ENCODE data around the gene TOP3B. TPM values are rescaled to one million over a fixed set of nuclear protein-coding genes. Genes with fewer than 3 reads are reported as not detected.

TOP3B gene
- total RNA-seq, 2 donors from 2014 or later, result 26.0 to 40.4 TPM

GRCh38 chr22:21931056-21931455 is 51.5 kb downstream of the TOP3B start:
- Histone ChIP-seq H3K27me3 (replicated peaks; ENCODE audit: insufficient read depth) (no peaks in the 10 kb centered on the region), H3K9me3 (no peaks in the 10 kb centered on the region), H3K4me1 (ENCODE audit: control insufficient read depth in 1 of 2, low read depth in 2 of 2) (peaks cover 0 to 2% of the 10 kb centered on the region in 2 donors), H3K4me3 (no peak overlapping the region), H3K27ac (no peak overlapping the region), H3K36me3 (peaks cover 50% of the 10 kb centered on the region)
- DNase-seq (ENCODE audit: low spot score) (no peak), ATAC-seq (ENCODE audit: insufficient number of reproducible peaks, low FRiP score, low read depth) (no peak)
- no peak for TF ChIP-seq CTCF (IDR thresholded peaks at IDR 0.05)

GRCh38 chr22:21929253-21929652 is 53.3 kb downstream of the TOP3B start:
- Histone ChIP-seq H3K9me3 (no peaks in the 10 kb centered on the region), H3K27me3 (replicated peaks; ENCODE audit: insufficient read depth) (no peaks in the 10 kb centered on the region), H3K36me3 (peaks cover 56% of the 10 kb centered on the region), H3K27ac (no peak overlapping the region), H3K4me1 (ENCODE audit: control insufficient read depth in 1 of 2, low read depth in 2 of 2) (no peaks in the 10 kb centered on the region), H3K4me3 (no peak overlapping the region)
- TF ChIP-seq CTCF (IDR thresholded peaks at IDR 0.05), result no peak
- no peak for ATAC-seq (ENCODE audit: insufficient number of reproducible peaks, low FRiP score, low read depth)
- no peak for DNase-seq (ENCODE audit: low spot score)

- H3K27me3 ChIP-seq (replicated peaks; ENCODE audit: insufficient read depth), result no peaks in the 10 kb centered on the region
- H3K4me1 ChIP-seq (ENCODE audit: control insufficient read depth in 1 of 2, low read depth in 2 of 2), result no peaks in the 10 kb centered on the region
- TF ChIP-seq CTCF (IDR thresholded peaks at IDR 0.05), result no peak
- H3K4me3 ChIP-seq, result no peak overlapping the region
- peaks cover 44% of the 10 kb centered on the region for H3K36me3 ChIP-seq
- no peak for DNase-seq (ENCODE audit: low spot score)
- no peak for ATAC-seq (ENCODE audit: insufficient number of reproducible peaks, low FRiP score, low read depth)
- H3K27ac ChIP-seq, result no peak overlapping the region
- no peaks in the 10 kb centered on the region for H3K9me3 ChIP-seq
These were observed 54.5 kb downstream of the TOP3B start for GRCh38 chr22:21928048-21928447.

- no peak for DNase-seq (ENCODE audit: low spot score)
- no peaks in the 10 kb centered on the region for H3K4me1 ChIP-seq (ENCODE audit: control insufficient read depth in 1 of 2, low read depth in 2 of 2)
- H3K4me3 ChIP-seq, result no peak overlapping the region
- ATAC-seq (ENCODE audit: insufficient number of reproducible peaks, low FRiP score, low read depth), result no peak
- no peak for TF ChIP-seq CTCF (IDR thresholded peaks at IDR 0.05)
- peaks cover 37% of the 10 kb centered on the region for H3K36me3 ChIP-seq
- no peak overlapping the region for H3K27ac ChIP-seq
- no peaks in the 10 kb centered on the region for H3K9me3 ChIP-seq
- H3K27me3 ChIP-seq (replicated peaks; ENCODE audit: insufficient read depth), result no peaks in the 10 kb centered on the region
These were observed 55.3 kb downstream of the TOP3B start for GRCh38 chr22:21927174-21927823.

GRCh38 chr22:21926728-21927127 is 55.9 kb downstream of the TOP3B start:
- Histone ChIP-seq H3K36me3 (peaks cover 34% of the 10 kb centered on the region), H3K27ac (no peak overlapping the region), H3K27me3 (replicated peaks; ENCODE audit: insufficient read depth) (no peaks in the 10 kb centered on the region), H3K9me3 (no peaks in the 10 kb centered on the region), H3K4me1 (ENCODE audit: control insufficient read depth in 1 of 2, low read depth in 2 of 2) (no peaks in the 10 kb centered on the region), H3K4me3 (no peak overlapping the region)
- TF ChIP-seq CTCF (IDR thresholded peaks at IDR 0.05), result no peak
- ATAC-seq (ENCODE audit: insufficient number of reproducible peaks, low FRiP score, low read depth) (no peak), DNase-seq (ENCODE audit: low spot score) (no peak)

Measured in thoracic aorta (tissue), 2 donors.